ENCODE measurements around the gene ARMC10.

Gene ARMC10

DNA sequence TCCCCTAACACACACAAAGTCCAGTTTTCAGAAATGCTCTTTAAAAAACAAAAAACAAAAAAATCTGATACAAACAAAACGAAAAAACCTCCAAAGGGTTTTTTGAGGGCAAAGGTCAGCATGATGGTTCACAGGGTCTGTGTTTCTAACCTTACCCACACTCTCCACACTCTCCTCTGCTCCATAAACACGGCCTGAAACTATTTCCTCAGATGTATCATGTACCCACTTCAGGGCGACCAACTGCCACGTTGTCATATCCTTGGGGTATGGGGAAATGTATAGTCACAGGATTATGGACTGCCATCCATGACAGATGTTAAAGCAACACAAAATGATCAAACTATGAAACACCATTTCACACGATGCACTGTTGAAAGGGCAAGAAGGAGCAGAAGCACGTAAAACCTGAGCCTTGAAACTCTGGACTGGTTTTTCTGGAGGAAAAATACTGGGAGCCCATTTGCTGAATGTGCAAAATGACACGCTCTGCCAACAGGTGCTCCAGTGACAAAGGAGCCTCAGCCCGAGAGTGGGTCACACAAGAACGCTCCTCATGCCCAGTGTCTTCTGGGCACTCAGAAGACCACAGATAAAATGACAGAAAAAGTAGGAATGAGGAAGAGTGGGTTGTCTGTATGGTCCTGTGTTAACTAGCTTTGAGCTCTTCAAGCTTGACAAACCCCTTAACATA lies 58.2 kb downstream of the ARMC10 start:
- no peak for DNase-seq
- Mint-ChIP-seq H3K4me1 (peaks cover 37% of the 10 kb centered on the region), H3K9me3 (no peaks in the 10 kb centered on the region), H3K36me3 (ENCODE audit: low read depth) (peaks cover 5% of the 10 kb centered on the region), H3K27me3 (ENCODE audit: low read depth, poor library complexity) (peaks cover 5% of the 10 kb centered on the region), H3K27ac (peak overlapping the region; percentile 76), H3K4me3 (no peak overlapping the region)
- TF ChIP-seq, protein P1, sequence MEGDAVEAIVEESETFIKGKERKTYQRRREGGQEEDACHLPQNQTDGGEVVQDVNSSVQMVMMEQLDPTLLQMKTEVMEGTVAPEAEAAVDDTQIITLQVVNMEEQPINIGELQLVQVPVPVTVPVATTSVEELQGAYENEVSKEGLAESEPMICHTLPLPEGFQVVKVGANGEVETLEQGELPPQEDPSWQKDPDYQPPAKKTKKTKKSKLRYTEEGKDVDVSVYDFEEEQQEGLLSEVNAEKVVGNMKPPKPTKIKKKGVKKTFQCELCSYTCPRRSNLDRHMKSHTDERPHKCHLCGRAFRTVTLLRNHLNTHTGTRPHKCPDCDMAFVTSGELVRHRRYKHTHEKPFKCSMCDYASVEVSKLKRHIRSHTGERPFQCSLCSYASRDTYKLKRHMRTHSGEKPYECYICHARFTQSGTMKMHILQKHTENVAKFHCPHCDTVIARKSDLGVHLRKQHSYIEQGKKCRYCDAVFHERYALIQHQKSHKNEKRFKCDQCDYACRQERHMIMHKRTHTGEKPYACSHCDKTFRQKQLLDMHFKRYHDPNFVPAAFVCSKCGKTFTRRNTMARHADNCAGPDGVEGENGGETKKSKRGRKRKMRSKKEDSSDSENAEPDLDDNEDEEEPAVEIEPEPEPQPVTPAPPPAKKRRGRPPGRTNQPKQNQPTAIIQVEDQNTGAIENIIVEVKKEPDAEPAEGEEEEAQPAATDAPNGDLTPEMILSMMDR (IDR thresholded peaks at IDR 0.05) = no peak

- H3K36me3 Mint-ChIP-seq (ENCODE audit: low read depth) = no peaks in the 10 kb centered on the region
- peak overlapping the region; percentile 80 for H3K27ac Mint-ChIP-seq
- H3K27me3 Mint-ChIP-seq (ENCODE audit: low read depth, poor library complexity) = peaks cover 3% of the 10 kb centered on the region
- H3K9me3 Mint-ChIP-seq = no peaks in the 10 kb centered on the region
- DNase-seq = no peak
- H3K4me1 Mint-ChIP-seq = peaks cover 33% of the 10 kb centered on the region
- no peak overlapping the region for H3K4me3 Mint-ChIP-seq
- TF ChIP-seq, protein P1 (IDR thresholded peaks at IDR 0.05) = no peak
Measured at GRCh38 chr7:103134836-103135554, 60.1 kb downstream of the ARMC10 start.

DNA sequence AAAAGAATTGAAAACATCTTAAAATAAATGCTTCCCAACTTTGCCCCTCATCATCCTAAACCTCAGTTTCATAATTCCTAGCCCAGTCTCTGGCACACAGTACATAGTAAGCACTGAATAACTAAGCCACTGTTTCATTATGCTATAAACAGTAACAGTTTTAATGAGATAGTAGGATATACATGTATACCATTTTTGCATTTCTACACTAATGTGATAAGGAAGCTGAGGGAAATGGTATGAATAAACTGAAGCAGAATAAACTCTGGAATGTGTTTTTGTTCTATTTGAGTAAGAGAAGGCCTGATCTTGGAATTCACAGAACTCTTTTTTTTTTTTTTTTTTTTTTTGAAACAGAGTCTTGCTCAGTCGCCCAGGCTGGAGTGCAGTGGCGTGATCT lies 65.1 kb downstream of the ARMC10 start:
- Mint-ChIP-seq H3K27ac (no peak overlapping the region), H3K4me3 (no peak overlapping the region), H3K4me1 (peaks cover 22% of the 10 kb centered on the region), H3K9me3 (peaks cover 15% of the 10 kb centered on the region), H3K36me3 (ENCODE audit: low read depth) (peaks cover 27% of the 10 kb centered on the region), H3K27me3 (ENCODE audit: low read depth, poor library complexity) (no peaks in the 10 kb centered on the region)
- DNase-seq = no peak
- TF ChIP-seq, protein P1 (IDR thresholded peaks at IDR 0.05) = no peak

DNA sequence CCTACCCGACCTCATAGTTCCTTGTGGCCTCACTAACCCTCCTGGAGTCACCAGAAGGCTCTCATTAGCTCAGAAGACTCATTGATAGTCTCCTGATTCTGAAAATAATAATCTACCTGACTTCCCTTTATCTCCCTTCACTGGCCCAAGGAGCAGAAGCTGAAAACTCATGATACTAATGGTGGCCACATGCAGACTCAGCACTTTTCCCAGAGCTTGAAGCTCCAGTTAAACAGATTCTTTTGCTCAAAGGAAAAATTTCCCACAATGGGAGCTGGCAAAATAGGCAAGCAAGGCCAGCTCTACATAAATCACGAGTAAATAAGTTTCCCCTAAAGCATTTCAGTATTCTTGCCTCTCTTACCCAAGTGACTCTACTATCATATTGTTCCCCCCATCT lies 65.7 kb downstream of the ARMC10 start:
- H3K36me3 Mint-ChIP-seq (ENCODE audit: low read depth) = peaks cover 27% of the 10 kb centered on the region
- H3K4me1 Mint-ChIP-seq = peaks cover 21% of the 10 kb centered on the region
- no peaks in the 10 kb centered on the region for H3K27me3 Mint-ChIP-seq (ENCODE audit: low read depth, poor library complexity)

DNA sequence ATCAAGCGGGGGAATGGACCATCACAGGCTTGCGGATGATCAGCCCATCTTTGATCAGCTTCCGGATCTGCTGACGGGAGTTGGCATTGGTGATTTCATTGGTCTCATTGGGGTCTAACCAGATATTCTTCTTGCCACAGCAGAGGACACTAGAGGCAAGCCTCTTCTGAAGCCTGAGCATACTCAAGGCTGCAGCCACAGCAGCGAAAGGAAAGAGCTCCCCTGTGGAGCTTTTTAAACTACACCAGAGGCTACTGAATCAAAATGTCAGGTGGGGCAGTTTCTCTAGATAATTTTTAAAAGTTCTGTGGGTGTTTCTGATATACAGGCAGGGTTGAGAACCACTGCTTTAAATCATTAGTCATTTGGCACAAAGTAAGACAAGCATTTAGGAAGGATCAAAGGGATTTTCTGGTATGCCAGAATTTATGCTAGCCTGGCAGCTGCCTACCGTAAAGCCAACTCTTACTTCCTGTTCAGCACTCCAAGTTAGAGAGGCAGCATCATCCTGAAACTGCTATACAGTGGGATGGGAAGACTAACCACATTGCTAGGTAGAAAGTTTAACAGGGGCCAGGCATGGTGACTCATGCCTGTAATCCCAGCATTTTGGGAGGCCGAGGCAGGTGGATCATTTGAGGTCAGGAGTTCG lies 66.9 kb downstream of the ARMC10 start:
- H3K4me3 Mint-ChIP-seq = no peak overlapping the region
- peaks cover 3% of the 10 kb centered on the region for H3K27me3 Mint-ChIP-seq (ENCODE audit: low read depth, poor library complexity)
- H3K9me3 Mint-ChIP-seq = peaks cover 15% of the 10 kb centered on the region
- peaks cover 27% of the 10 kb centered on the region for H3K36me3 Mint-ChIP-seq (ENCODE audit: low read depth)
- DNase-seq = no peak
- H3K27ac Mint-ChIP-seq = peak overlapping the region; percentile 14
- TF ChIP-seq, protein P1 (IDR thresholded peaks at IDR 0.05) = no peak
- H3K4me1 Mint-ChIP-seq = peaks cover 33% of the 10 kb centered on the region

More for the DNA sequence above, 65.7 kb downstream of the ARMC10 start:
- H3K9me3 Mint-ChIP-seq = peaks cover 15% of the 10 kb centered on the region
- no peak for DNase-seq
- TF ChIP-seq, protein P1 (IDR thresholded peaks at IDR 0.05) = no peak
- no peak overlapping the region for H3K4me3 Mint-ChIP-seq
- H3K27ac Mint-ChIP-seq = peak overlapping the region; percentile 13
